Endothelial cell of umbilical vein (primary cell): ENCODE results near the gene PPP2R2C. TPM values are rescaled to one million over a fixed set of nuclear protein-coding genes. Genes with fewer than 3 reads are reported as not detected.

Source experiments
- BruUV-seq: library from RNA; stranded (reverse); fragments of 400-500 nt; replicated peaks from 2 replicates; lab custom pipeline; 2021; lab: Mats Ljungman, UMichigan
- CTCF ChIA-PET: fragments of 300-600, 350-600 bp; sonication (Branson Sonifier 250); formaldehyde crosslinking; loops from one replicate; lab custom pipeline; 2021; ENCODE audit warnings: antibody characterized with exemption, inconsistent platforms; lab: Charles Lee
- POLR2A ChIA-PET: fragments of 300-600, 350-600 bp; sonication (Branson Sonifier 250); formaldehyde crosslinking; loops from one replicate; lab custom pipeline; 2021; ENCODE audit warnings: antibody characterized with exemption, inconsistent platforms; lab: Charles Lee
- DNase-seq: peaks from one replicate; pipeline ENCODE4 v3.0.0-alpha.2; 2011; ENCODE audit warnings: low read depth, low spot score
- FAIRE-seq: peaks from 2 replicates; lab custom pipeline; 2011; peaks lifted over from hg19 to GRCh38; lab: Jason Lieb, UNC
- H2AFZ ChIP-seq: 2 replicates; pipeline ENCODE4 v1.6.0; 2012; ENCODE audit warnings: low read depth, low read length, control low read depth, inconsistent platforms
- H3K27ac ChIP-seq: 2 replicates; pipeline ENCODE4 v1.5.1; 2011; ENCODE audit warnings: low read depth, mild to moderate bottlenecking, control low read depth, low read length, moderate library complexity; ENCODE audit not compliant: insufficient read depth
- H3K27me3 ChIP-seq, 2 experiments: 2 replicates each; pipeline versions ENCODE4 v1.6.0 to v1.6.1; 2011; ENCODE audit warnings: low read length in 2 of 2, mixed read lengths in 1 of 2; ENCODE audit not compliant: control insufficient read depth in 2 of 2, insufficient read depth in 2 of 2
- H3K36me3 ChIP-seq, 2 experiments: 2 replicates in 1 of 2; 3 replicates in 1 of 2; pipeline ENCODE4 v1.5.1; 2011; ENCODE audit warnings: low read length in 2 of 2, mild to moderate bottlenecking in 1 of 2, moderate library complexity in 1 of 2; ENCODE audit not compliant: control insufficient read depth in 2 of 2, insufficient read depth in 2 of 2; ENCODE audit errors: extremely low read depth in 1 of 2
- H3K4me1 ChIP-seq: 3 replicates; pipeline ENCODE4 v1.5.1; 2011; ENCODE audit warnings: mild to moderate bottlenecking, low read length; ENCODE audit not compliant: control insufficient read depth, insufficient read depth; ENCODE audit errors: extremely low read depth
- H3K4me2 ChIP-seq: 2 replicates; pipeline ENCODE4 v1.6.1; 2011; ENCODE audit warnings: low read length, control low read depth, mixed read lengths; ENCODE audit not compliant: insufficient read depth
- H3K4me3 ChIP-seq, 3 experiments: fragments of 200-600 bp in 1 of 3; sonication (generic), shearing (Covaris generic) in 1 of 3; replicated peaks in 1 of 3; 2 replicates each; pipeline ENCODE4 v1.5.1; 2011 to 2016; ENCODE audit warnings: control low read depth in 3 of 3, low read length in 3 of 3, mild to moderate bottlenecking in 2 of 3, inconsistent platforms in 1 of 3, low read depth in 1 of 3, moderate library complexity in 1 of 3; ENCODE audit not compliant: insufficient read depth in 1 of 3
- H3K79me2 ChIP-seq: 2 replicates; pipeline ENCODE4 v1.6.0; 2012; ENCODE audit warnings: low read length, inconsistent platforms; ENCODE audit not compliant: control insufficient read depth, insufficient read depth
- H3K9ac ChIP-seq: replicated peaks from 2 replicates; pipeline ENCODE3; 2011; ENCODE audit warnings: low read length, control low read depth; ENCODE audit not compliant: insufficient read depth; ENCODE audit errors: extremely low read depth
- H3K9me1 ChIP-seq: replicated peaks from 3 replicates; pipeline ENCODE4 v1.6.0; 2011; ENCODE audit warnings: mild to moderate bottlenecking, low read length; ENCODE audit not compliant: control insufficient read depth, insufficient read depth; ENCODE audit errors: extremely low read depth
- H3K9me3 ChIP-seq: replicated peaks from 2 replicates; pipeline ENCODE4 v1.5.1; 2012; ENCODE audit warnings: low read length, inconsistent platforms; ENCODE audit not compliant: control insufficient read depth, insufficient read depth
- H4K20me1 ChIP-seq: replicated peaks from 2 replicates; pipeline ENCODE3; 2011; ENCODE audit warnings: mild to moderate bottlenecking, low read length; ENCODE audit not compliant: control insufficient read depth, insufficient read depth; ENCODE audit errors: extremely low read depth
- JUN ChIP-seq: IDR thresholded peaks from 2 replicates; pipeline ENCODE4 v1.6.1; 2011; ENCODE audit warnings: borderline replicate concordance, low read depth; ENCODE audit not compliant: insufficient read length, insufficient read depth
- POLR2A ChIP-seq: IDR thresholded peaks from 2 replicates; pipeline ENCODE4 v1.6.1; 2012; ENCODE audit warnings: low read depth, mild to moderate bottlenecking, control low read depth, low read length
- POLR2AphosphoS5 ChIP-seq: IDR thresholded peaks from 2 replicates; pipeline ENCODE4 v1.6.1; 2012; ENCODE audit warnings: low read depth, mild to moderate bottlenecking, control low read depth, low read length, moderate library complexity; ENCODE audit not compliant: insufficient read depth
- dilution Hi-C: fragments of 300-500 bp; cut with MboI; formaldehyde crosslinking; loops from one replicate; pipeline ENCODE4 v1.15.0; 2019; ENCODE audit warnings: low sequenced_read_pairs; ENCODE audit not compliant: extremely low pct_ligation_motif_present
- intact Hi-C: fragments of 100-400 bp; cut with micrococcal nuclease; formaldehyde crosslinking; loops from one replicate; pipeline ENCODE4 v1.10.0; 2022
- polyA plus RNA-seq, 4 experiments: library from polyadenylated mRNA; depleted of rRNA in 3 of 4; stranded (reverse) in 3 of 4; unstranded in 1 of 4; fragments of >200 nt; gene quantifications; 2 replicates each; pipeline versions ENCODE4 v1.2.1 to v1.2.3, GENCODE V29; 2011 to 2012; ENCODE audit warnings: missing spikeins in 1 of 4
- total RNA-seq: library from RNA; stranded (reverse); gene quantifications from 2 replicates; pipeline ENCODE4 v1.2.3, GENCODE V29; 2021
- TF ChIP-seq, protein P1 (sequence below): IDR thresholded peaks from 2 replicates; pipeline ENCODE4 v1.6.1; 2011; ENCODE audit not compliant: insufficient read depth, insufficient read length
- TF ChIP-seq, protein P2 (sequence below), 2 donors: IDR thresholded peaks; 1 replicate in 1 of 2; 2 replicates in 1 of 2; pipeline ENCODE4 v1.5.1; 2011; ENCODE audit warnings: low read length in 2 of 2, mild to moderate bottlenecking in 2 of 2, moderate library complexity in 2 of 2, control low read depth in 1 of 2, inconsistent platforms in 1 of 2, low read depth in 1 of 2; ENCODE audit not compliant: insufficient read depth in 1 of 2; ENCODE audit errors: extremely low read depth in 1 of 2

Gene PPP2R2C
- total and polyA plus RNA-seq, 2 donors (not counting 3 experiments of a cell fraction or from before 2014, with no cell fraction given): 0.03 to 0.09 TPM

DNA sequence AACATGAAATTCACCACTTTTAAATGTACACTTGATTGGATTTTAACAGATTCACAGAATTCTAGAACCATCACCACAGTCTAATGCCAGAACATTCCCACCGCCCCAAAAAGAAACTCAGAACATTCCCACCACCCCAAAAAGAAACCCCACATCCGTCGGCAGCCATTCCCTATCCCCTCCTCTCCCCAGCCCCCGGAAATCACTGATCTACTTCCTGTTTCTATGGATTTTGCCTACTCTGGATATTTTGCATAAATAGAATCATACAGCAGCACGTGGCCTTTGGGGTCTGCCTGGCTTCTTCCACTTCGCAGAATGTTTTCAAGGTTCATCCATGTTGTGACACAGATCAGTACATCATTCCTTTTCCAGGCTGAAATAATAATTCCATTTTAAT is 79.3 kb downstream of the PPP2R2C start:
- ChIA-PET POLR2A (no interaction called here), CTCF (interaction anchor here (0.7 kb wide), 1 partner anchor 62 kb away, joined by 3 read pairs; no protein-coding TSS in a partner anchor)
- intact Hi-C loops: no loop called here
- Histone ChIP-seq H3K9ac (no peak overlapping the region), H3K4me3 (no peak overlapping the region), H2AFZ (no peak overlapping the region), H3K27ac (no peak overlapping the region), H3K9me3 (no peaks in the 10 kb centered on the region), H3K36me3 (no peaks in the 10 kb centered on the region), H3K4me1 (no peaks in the 10 kb centered on the region), H3K4me2 (no peak overlapping the region), H3K27me3 (no peaks in the 10 kb centered on the region), H3K79me2 (no peaks in the 10 kb centered on the region), H3K9me1 (no peaks in the 10 kb centered on the region), H4K20me1 (no peaks in the 10 kb centered on the region)
- dilution Hi-C loops: no loop called here
- TF ChIP-seq, protein P1, sequence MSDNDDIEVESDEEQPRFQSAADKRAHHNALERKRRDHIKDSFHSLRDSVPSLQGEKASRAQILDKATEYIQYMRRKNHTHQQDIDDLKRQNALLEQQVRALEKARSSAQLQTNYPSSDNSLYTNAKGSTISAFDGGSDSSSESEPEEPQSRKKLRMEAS: no peak
- DNase-seq: no peak
- no peak for FAIRE-seq
- BruUV-seq: no TSS peak

DNA sequence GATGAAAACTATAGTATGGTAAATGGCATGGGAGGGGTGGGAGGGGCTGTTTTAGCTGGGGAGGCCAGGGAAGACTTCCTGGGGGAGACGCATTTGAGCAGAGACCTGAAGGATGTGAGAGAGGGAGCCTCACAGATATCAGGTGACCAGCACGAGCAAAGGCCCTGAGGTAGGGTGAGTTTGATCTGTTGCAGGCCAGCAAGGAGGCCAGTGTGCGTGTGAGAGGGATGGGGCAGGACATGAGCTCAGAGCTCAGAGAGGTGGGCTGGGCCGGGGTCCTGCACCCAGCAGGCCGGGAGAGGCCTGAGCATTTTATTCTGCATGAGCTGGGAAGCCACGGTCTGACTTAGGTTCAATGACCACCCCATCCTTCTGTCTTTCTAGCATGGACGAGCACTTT is 80.0 kb downstream of the PPP2R2C start:
- dilution Hi-C loops: no loop called here
- no TSS peak for BruUV-seq
- H4K20me1 ChIP-seq: no peaks in the 10 kb centered on the region
- no peak overlapping the region for H3K4me3 ChIP-seq
- no peaks in the 10 kb centered on the region for H3K9me1 ChIP-seq
- no peaks in the 10 kb centered on the region for H3K9me3 ChIP-seq
- H3K4me2 ChIP-seq: no peak overlapping the region
- H3K9ac ChIP-seq: no peak overlapping the region
- H3K79me2 ChIP-seq: no peaks in the 10 kb centered on the region
- H2AFZ ChIP-seq: no peak overlapping the region
- no peak for FAIRE-seq
- no peak for DNase-seq
- no peak for TF ChIP-seq POLR2A
- TF ChIP-seq, protein P1: no peak
- no peak for TF ChIP-seq JUN
- TF ChIP-seq, protein P2, sequence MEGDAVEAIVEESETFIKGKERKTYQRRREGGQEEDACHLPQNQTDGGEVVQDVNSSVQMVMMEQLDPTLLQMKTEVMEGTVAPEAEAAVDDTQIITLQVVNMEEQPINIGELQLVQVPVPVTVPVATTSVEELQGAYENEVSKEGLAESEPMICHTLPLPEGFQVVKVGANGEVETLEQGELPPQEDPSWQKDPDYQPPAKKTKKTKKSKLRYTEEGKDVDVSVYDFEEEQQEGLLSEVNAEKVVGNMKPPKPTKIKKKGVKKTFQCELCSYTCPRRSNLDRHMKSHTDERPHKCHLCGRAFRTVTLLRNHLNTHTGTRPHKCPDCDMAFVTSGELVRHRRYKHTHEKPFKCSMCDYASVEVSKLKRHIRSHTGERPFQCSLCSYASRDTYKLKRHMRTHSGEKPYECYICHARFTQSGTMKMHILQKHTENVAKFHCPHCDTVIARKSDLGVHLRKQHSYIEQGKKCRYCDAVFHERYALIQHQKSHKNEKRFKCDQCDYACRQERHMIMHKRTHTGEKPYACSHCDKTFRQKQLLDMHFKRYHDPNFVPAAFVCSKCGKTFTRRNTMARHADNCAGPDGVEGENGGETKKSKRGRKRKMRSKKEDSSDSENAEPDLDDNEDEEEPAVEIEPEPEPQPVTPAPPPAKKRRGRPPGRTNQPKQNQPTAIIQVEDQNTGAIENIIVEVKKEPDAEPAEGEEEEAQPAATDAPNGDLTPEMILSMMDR (IDR thresholded peaks at IDR 0.05; ENCODE audit: extremely low read depth in 1 of 2, insufficient read depth in 1 of 2, low read depth in 1 of 2, low read length in 2 of 2): no peak
- TF ChIP-seq POLR2AphosphoS5: no peak
- POLR2A ChIA-PET: no interaction called here
- H3K27me3 ChIP-seq: no peaks in the 10 kb centered on the region
- no peak overlapping the region for H3K27ac ChIP-seq
- H3K36me3 ChIP-seq: no peaks in the 10 kb centered on the region
- no peaks in the 10 kb centered on the region for H3K4me1 ChIP-seq
- intact Hi-C loops: no loop called here
- CTCF ChIA-PET: interaction anchor here (0.7 kb wide), 1 partner anchor 61 kb away, joined by 3 read pairs; no protein-coding TSS in a partner anchor
